DMS153 (cell line): Measurements from ENCODE around the gene NKAIN2.

Experiments used
- DNase-seq: peaks from one replicate; lab custom pipeline; 2025; lab: John Stamatoyannopoulos, UW

Gene NKAIN2

GRCh38 chr6:123803504-123804013 is at the start of gene NKAIN2:
Gene NKAIN2, plus strand, starts transcription at chr6:123803865.
- DNase-seq = no peak

- no peak for DNase-seq
These were observed 44.2 kb upstream of the NKAIN2 start for GRCh38 chr6:123759472-123759871.

- no peak for DNase-seq
These were observed 39.8 kb upstream of the NKAIN2 start for GRCh38 chr6:123763904-123764303.

- no peak for DNase-seq
These were observed 38.9 kb upstream of the NKAIN2 start for GRCh38 chr6:123764722-123765121.

GRCh38 chr6:123768921-123769320 is 34.7 kb upstream of the NKAIN2 start:
- no peak for DNase-seq

- no peak for DNase-seq
These were observed 34.2 kb upstream of the NKAIN2 start for GRCh38 chr6:123769431-123769830.

GRCh38 chr6:123770247-123770949 is 33.3 kb upstream of the NKAIN2 start:
- no peak for DNase-seq

GRCh38 chr6:123771126-123771525 is 32.5 kb upstream of the NKAIN2 start:
- DNase-seq = no peak

- DNase-seq = no peak
These were observed 26.1 kb upstream of the NKAIN2 start for GRCh38 chr6:123777563-123777962.

- no peak for DNase-seq
These were observed 23.6 kb upstream of the NKAIN2 start for GRCh38 chr6:123780021-123780420.

- no peak for DNase-seq
These were observed 19.3 kb upstream of the NKAIN2 start for GRCh38 chr6:123784330-123784729.

- no peak for DNase-seq
These were observed 18.6 kb upstream of the NKAIN2 start for GRCh38 chr6:123785039-123785438.

GRCh38 chr6:123788319-123788718 is 15.3 kb upstream of the NKAIN2 start:
- no peak for DNase-seq

GRCh38 chr6:123794190-123794589 is 9.5 kb upstream of the NKAIN2 start:
- DNase-seq = no peak

- DNase-seq = no peak
These were observed 8.9 kb upstream of the NKAIN2 start for GRCh38 chr6:123794799-123795198.

- DNase-seq = no peak
These were observed 2.6 kb upstream of the NKAIN2 start for GRCh38 chr6:123801067-123801466.

- no peak for DNase-seq
These were observed 1.3 kb upstream of the NKAIN2 start for GRCh38 chr6:123802351-123802696.

GRCh38 chr6:123802697-123803503 is 765 bp upstream of the NKAIN2 start:
- DNase-seq = peak; percentile 91

- peak; percentile 66 for DNase-seq
These were observed 535 bp downstream of the NKAIN2 start for GRCh38 chr6:123804014-123804786.

- no peak for DNase-seq
These were observed 1.3 kb downstream of the NKAIN2 start for GRCh38 chr6:123804787-123805540.

GRCh38 chr6:123805921-123806320 is 2.3 kb downstream of the NKAIN2 start:
- DNase-seq = no peak

- no peak for DNase-seq
These were observed 2.9 kb downstream of the NKAIN2 start for GRCh38 chr6:123806561-123806960.
